GM19452 (cell line): ENCODE results near the gene ARHGAP42.

ENCODE experiments used
- ATAC-seq: cut with Tn5 transposase; IDR thresholded peaks from one replicate; pipeline ENCODE4 v1.9.1; 2021; ENCODE audit not compliant: unreplicated experiment

Gene ARHGAP42

DNA sequence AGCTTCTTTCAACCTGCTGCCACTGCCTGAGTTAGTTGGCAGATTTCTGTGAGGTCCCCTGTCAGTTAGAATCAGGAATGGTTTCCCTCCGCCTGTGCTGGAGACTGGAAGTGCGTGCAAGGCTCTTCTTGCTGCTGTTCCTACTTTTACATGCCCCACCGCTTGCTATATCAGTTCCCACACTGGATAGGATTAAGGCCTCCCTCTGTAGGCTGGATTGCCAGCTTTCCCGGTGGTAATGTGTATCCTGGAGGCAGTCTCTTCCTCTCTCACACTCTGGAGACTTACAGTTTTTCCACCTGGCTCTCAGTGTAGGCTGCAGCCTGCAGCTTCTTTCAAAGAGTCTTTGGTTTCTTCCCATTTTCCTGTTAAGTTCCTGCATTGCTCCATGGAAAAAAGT is 66.5 kb downstream of the ARHGAP42 start:
- no peak for ATAC-seq

- ATAC-seq, result no peak
Measured at GRCh38 chr11:100756559-100756958, 69.5 kb downstream of the ARHGAP42 start.

GRCh38 chr11:100757646-100758045 is 70.6 kb downstream of the ARHGAP42 start:
- no peak for ATAC-seq

GRCh38 chr11:100759106-100759505 is 72.0 kb downstream of the ARHGAP42 start:
- no peak for ATAC-seq

- no peak for ATAC-seq
Measured at GRCh38 chr11:100759856-100760255, 72.8 kb downstream of the ARHGAP42 start.

DNA sequence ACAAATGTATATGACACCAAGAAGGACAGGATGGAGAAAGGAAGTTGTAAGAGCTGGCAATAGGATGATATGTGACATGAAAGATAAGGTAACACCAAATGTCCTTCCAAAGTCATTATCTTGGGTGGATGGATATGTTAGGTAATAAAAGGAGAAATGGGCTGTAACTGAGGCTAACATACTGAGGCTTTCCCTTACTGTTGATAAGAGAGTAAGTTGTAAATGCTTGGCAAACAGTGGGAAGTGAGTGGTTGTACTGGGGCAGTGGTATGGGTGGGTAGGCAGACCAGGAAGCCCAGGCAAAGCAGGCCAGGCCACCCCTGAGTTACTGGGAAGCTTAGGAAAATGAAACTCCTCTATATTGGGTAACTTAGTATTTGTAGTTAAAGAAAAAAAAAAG is 73.7 kb downstream of the ARHGAP42 start:
- ATAC-seq, result no peak

- no peak for ATAC-seq
Measured at GRCh38 chr11:100761841-100762240, 74.8 kb downstream of the ARHGAP42 start.

GRCh38 chr11:100766764-100767163 is 79.7 kb downstream of the ARHGAP42 start:
- ATAC-seq, result no peak

DNA sequence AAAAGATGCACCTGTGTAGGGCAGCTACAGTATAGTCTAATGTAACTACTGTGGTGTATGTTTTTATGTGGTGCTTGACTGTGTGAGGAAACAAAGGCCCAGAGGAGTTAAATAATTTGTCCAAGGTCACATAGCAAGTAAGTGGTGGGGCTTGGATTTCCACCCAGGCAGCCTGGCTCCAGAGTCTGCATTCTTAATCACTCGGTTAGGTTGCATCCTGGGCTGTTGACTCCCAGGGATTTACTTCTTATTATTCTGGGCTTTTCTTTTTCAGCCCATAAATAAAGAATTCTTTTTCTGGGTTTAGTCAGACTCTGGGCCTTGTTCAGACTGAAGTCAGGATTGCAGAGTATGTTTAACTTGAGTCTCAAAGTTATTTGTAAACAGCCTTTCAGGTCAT is 82.1 kb downstream of the ARHGAP42 start:
- ATAC-seq, result no peak

GRCh38 chr11:100769617-100770016 is 82.5 kb downstream of the ARHGAP42 start:
- ATAC-seq, result no peak

DNA sequence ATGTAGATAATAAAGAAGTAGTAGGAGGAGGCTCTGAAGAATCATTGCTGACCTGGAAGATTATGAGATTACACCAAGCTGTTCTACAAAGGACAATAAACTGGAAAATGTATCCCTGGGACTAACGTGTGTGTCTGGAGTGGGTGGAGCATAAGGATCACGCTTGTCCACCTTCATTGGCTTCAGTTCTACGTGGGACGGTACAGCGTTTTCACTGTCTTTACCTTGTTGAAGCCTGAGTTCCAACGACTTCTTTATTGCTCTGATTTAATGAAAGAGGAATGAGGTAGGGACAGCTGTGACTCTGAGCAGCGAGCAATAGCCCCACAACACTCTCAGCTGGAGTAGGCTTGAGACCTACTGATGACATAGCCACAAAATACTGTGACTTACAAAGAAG is 87.0 kb downstream of the ARHGAP42 start:
- ATAC-seq, result no peak

- no peak for ATAC-seq
Measured at GRCh38 chr11:100774859-100775258, 87.8 kb downstream of the ARHGAP42 start.

DNA sequence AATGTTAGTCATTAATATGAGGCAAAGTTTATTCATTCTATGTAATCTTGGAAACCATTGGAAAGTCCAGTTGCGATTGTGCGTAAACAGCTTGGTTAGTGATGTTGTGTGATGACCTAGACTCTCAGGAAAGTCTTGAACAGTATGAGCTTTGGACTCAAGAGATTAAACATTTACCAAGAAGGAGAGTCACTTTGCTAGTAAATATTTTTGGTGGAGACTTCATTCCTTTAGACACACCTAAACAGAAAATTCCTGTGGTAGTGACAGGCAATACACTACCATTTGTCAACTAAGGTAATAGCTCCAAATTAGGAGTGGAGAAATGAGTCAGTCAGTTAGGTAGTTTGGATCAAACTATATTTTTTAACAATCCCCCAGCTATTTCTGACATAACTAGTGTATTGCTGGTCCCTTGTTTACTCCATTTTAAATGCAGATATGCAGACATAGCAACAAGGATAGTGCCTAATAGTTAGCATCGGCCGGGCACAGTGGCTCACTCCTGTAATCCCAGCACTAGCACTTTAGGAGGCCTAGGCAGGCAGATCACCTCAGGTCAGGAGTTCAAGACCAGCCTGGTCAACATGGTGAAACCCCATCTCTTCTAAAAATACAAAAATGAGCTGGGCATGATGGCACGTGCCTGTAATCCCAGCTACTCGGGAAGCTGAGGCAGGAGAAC is 89.3 kb downstream of the ARHGAP42 start:
- ATAC-seq, result no peak

DNA sequence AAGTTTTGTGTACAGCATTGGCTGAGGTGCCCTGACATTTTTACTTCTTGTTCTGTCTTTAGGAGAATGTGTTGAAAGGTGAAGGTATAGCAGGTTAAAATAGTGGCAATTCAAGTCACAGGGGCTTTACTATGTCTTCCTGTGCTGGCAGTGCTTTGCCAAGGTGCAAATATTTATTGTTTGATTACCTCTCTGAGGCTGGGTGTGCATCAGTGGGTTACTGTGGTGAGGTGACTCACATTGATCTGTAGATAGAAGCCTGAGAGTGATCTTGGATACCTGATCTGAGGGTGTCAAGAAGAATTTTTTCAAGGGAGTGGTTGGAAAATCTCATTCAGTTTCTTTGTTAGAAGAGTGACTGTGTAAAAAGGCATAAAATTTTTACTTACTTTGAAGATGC is 90.0 kb downstream of the ARHGAP42 start:
- no peak for ATAC-seq

GRCh38 chr11:100777736-100778135 is 90.6 kb downstream of the ARHGAP42 start:
- no peak for ATAC-seq

- no peak for ATAC-seq
Measured at GRCh38 chr11:100778166-100778785, 91.2 kb downstream of the ARHGAP42 start.

DNA sequence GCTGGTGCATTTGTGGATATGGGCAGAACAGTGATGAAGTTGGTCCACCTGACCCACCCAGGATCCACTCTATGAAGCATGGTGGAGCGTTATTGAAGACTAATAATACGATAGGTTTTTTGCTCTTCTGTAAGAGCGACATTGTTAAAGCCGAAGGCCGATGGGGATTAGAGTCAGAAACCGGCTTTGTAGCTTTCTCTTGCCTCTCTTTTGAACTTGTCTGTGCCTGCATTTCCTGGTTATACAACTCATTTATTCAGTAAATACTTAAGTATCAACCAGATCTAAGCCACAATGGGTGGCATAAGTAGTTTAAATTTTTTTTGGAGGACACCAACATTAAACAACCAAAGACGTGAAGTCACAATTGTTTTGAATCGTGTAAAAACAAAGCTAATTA is 93.4 kb downstream of the ARHGAP42 start:
- no peak for ATAC-seq

- no peak for ATAC-seq
Measured at GRCh38 chr11:100785148-100785983, 98.3 kb downstream of the ARHGAP42 start.

DNA sequence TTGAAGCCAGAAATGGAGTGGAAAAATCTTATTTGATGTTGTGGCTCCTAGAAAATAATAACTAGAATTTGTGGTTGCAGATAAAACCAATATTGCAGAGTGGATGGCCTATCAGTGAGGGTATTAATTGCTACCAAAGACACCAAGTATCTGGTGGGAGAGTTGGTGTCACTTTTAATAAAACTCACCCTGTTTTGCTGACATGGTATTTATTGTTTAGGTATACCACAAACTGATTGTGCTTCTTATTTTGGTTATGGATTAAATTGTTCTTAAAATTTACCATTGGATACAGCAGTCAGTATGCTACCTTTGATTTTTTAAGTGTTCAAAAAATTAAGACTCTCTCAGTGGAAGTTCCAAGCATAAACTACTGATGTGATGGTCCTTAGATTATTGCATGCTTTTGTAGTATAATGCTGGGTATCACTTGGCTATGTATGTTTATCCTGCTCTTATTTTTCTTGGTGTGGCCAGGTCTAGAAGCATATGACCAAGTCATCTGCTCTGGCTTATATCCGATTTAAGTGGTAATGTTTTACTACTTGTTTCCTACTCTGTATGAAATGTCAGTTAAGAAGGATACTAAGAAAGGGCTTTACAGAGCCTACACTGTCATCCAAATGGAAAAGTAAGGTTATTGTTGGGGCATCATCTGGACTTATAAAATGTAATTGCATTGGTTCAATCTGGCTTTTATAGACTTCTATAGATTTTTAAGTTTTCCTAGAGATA is 101.6 kb downstream of the ARHGAP42 start:
- no peak for ATAC-seq

DNA sequence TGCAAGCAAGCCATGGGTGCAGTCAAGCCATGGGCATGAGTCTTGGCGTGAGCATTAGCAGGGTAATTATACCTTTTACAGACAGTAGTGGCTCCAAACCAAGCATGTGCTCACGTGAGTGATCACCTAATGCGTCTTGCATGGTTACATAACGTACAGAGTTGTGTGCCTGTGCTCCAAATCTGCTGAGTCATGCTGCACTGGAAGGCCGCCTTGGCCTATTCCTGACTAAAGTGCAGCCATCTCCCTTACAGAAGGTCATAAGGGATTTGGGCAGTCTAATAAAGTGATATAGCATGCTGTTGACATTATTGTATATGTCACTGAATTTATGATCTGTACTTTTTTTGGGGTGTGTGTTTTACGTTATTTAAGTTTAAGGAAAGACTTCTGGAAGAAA is 102.4 kb downstream of the ARHGAP42 start:
- ATAC-seq, result no peak

- ATAC-seq, result no peak
Measured at GRCh38 chr11:100790073-100790472, 103.0 kb downstream of the ARHGAP42 start.
